Stimulated activated CD4-positive, alpha-beta T cell treated with anti-CD3 and anti-CD28 coated beads, Interleukin-12 subunit alpha, Interleukin-12 subunit beta, amount 100 ng/mL, for 48 hours (primary cell): ENCODE measurements around the gene NPHP4.
"Not testable (repeated sequence)": the region's sequence is repeated elsewhere in the genome, so short reads cannot be mapped to it uniquely, and the experiment has no call there.

Experiments
- DNase-seq, 3 donors: peaks; one replicate each; pipeline ENCODE4 v3.0.0-alpha.2; 2020; ENCODE audit warnings: low read depth in 2 of 3, low spot score in 1 of 3

The NPHP4 gene

GRCh38 chr1:5896706-5897660 lies 95.2 kb downstream of the NPHP4 start:
- no peak for DNase-seq

GRCh38 chr1:5895446-5896406 lies 96.5 kb downstream of the NPHP4 start:
- DNase-seq = no peak

DNA sequence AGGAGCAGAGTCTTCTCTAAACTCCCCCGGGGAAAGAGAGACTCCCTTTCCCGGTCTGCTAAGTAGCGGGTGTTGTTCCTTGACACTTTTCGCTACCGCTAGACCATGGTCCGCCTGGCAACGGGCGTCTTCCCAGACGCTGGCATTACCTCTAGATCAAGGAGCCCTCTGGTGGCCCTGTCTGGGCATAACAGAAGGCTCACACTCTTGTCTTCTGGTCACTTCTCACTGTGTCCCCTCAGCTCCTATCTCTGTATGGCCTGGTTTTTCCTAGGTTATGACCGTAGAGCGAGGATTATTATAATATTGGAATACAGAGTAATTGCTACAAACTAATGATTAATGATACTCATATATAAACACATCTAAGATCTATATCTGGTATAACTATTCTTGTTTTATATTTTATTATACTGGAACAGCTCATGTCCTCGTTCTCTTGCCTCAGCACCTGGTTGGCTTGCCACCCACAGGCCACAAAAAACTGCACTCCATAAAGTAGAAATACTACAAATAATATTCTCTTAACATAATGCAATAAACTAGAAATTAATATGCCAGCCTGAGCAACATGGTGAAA lies 98.4 kb downstream of the NPHP4 start:
- not testable (repeated sequence) for DNase-seq

DNA sequence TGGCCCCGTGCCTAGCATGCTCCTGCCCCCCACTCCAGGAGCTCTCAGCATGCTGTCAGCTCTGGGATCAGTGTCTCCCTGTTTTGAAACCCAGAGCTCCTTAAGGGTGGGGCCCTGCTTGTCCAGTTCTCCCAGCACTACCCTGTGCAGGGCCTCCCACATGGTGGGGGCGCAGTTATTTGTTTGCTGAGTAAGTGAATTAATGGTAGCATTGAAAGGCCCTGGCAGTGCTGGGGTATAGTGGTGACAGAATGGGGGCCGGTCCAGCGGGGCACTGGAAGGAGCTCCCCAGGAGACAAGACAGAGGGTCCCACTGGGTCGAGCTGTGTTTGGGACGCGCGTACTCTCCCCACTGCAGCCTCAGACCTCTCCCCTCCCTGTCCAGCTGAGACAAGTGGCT lies 99.9 kb downstream of the NPHP4 start:
- no peak for DNase-seq

DNA sequence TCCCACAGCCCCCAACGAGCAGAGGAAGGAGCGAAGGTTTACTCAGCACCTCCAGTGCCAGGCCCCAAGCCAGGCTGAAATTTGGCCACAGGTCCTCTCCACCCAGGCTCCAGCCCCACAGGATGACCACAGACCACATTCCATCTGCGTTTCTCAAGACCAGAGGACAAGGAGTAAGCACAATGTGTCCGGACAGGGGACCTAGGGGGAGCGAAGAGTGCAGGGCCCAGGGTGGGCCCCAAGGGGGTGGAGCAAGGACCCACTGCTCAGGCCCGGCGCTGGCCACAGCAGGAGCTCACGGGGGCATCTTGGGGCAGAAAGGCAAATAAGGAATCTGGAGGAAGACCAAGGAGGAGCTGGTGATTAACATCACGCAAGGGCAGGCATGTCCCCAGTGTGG lies 100.5 kb downstream of the NPHP4 start:
- DNase-seq = no peak

DNA sequence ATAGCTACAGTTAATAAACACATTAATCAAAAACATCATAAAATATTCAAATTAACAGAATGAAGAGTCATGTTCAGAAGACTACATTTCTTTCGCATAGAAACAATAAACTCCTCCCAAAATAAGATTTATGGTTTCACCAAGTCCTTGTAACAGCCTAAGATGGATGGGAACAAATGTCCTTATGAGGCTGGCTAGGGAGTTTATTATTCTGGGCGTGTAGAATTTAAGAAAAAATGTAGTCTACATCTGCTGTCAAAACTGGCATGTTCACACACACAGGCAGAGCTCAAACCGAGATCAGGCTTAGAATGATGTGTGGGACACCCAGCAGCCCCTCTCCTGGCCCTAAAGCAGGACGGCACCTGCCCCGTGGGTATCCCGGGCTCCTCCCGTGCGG lies 101.1 kb downstream of the NPHP4 start:
- DNase-seq = no peak

GRCh38 chr1:5890346-5891106 lies 101.7 kb downstream of the NPHP4 start:
- DNase-seq = no peak

- DNase-seq = no peak
Measured at GRCh38 chr1:5889901-5890300, 102.3 kb downstream of the NPHP4 start.

- DNase-seq = no peak
Measured at GRCh38 chr1:5889462-5889861, 102.8 kb downstream of the NPHP4 start.

DNA sequence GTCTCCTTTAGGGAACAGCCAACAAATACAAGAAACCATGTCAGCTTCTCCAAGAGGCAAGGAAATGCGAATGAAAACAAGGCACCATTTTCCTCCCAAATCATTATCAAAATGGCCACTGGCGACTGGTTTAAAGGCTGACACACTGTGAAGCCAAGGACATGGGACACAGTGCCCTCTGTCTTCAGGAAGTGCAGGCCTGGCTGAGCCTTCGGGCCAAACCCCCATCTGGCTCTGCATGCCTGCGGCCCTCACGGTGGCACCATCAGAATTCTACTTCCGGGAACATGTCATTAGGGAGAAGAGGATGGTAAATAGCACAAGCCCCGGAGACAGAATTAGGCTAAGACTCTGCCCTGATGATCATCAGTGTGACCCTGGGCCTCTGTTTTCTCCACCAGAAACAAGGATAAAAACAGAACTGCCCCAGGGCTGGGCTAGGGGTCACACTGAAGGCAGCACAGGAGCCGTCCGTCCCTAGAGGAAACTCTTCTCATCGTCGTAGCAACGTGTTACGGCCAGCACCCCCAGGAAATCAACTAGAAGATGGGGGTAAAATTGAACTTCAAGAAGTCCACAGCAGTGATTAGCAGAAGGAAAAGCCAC lies 103.5 kb downstream of the NPHP4 start:
- no peak for DNase-seq

- DNase-seq = no peak
Measured at GRCh38 chr1:5887971-5888361, 104.3 kb downstream of the NPHP4 start.

DNA sequence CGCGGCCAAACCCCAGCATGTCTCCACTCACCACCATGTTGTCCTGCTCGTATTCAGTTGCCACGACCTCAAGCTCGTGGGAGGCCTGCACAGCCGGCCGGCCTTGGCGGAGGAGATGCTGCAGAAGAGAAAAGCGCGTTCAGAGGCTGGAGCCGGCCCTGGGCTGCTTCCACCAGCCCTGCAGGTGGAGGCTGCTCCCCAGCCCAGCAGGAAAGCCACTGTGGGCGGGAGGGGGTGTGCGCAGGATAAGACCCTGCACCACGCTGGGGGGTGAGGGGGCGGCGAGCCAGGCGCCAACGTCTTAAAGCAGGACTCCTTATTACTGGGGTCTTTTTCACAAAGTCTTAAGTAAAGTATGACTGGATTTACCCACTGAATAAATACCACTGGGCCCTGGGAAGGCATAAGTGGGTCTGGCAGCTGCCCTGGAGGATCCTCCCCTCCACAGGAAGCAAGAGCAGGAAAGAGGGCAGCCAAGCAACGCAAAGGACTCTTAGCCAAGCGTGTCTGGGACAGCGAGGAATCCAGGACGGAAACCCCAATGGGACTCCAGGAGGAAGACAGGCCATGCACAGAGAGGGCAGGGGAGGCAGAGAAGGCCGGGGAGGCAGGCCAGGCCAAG lies 104.8 kb downstream of the NPHP4 start:
- DNase-seq = no peak

DNA sequence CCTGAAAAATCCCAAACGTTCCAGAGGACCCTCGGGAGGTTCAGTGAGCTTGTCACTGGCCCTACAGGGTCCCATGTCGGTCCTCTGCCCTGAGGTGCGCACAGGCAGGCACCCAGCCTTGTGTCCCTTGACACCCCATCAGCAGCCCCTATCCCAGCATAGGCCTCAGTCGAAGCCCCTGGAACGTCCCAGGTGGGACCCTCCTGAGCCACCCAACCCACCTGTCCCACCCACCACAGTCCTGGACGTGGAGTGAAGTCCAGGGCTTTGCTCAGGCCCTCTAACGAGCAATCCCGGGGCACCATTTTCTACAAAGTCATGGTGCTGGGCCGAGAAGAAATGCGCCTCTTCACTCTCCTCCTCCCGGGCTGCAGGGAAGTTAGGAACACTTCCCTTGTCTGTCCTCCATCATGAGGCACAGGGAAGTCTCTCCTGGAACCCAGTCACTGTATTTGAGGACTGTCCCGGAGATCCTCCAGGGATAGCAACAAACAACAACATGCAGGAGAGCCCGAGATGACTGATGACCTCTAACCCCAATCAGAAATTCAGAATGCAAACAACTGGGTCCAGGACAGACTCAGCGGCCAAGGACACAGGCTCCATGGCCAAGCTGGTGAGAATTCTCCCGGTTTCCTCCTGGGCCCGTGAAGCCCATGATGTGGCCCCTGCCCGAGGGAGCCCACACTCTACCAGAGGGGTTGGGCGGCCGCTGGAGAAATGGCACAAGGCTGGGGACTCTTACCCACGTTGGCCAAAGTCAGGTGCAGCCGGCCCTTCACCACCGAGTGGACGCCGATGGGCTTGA lies 105.5 kb downstream of the NPHP4 start:
- DNase-seq = no peak

DNA sequence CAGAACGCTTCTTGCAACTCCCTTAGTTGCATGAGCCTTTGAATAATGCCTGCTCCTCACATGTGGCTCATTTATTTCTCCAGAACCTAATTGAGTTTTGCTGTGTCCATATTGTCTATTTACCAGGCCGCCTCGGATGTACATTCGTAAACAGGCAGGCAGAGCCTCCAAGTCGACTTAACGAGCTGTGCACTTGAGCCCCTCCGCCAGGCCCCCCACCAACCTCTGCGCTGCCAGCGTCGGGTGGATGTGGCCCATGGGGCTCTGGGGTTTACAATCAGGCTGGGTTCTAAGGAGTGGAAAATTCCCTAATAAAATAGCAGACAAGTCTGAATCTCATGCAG lies 106.1 kb downstream of the NPHP4 start:
- DNase-seq = no peak

GRCh38 chr1:5885471-5886139 lies 106.6 kb downstream of the NPHP4 start:
- DNase-seq = no peak

GRCh38 chr1:5884110-5884509 lies 108.1 kb downstream of the NPHP4 start:
- DNase-seq = no peak

- no peak for DNase-seq
Measured at GRCh38 chr1:5883129-5884048, 108.8 kb downstream of the NPHP4 start.
